GM23248 (cell line): Measurements from ENCODE around the gene SYNJ2BP.

ENCODE experiments used
- EZH2 ChIP-seq: fragments of 200-600 bp; sonication (generic); IDR thresholded peaks from 2 replicates; pipeline ENCODE4 v1.6.1; 2018; ENCODE audit warnings: antibody characterized with exemption, mild to moderate bottlenecking; ENCODE audit not compliant: insufficient read depth, poor library complexity, severe bottlenecking
- EZH2phosphoT487 ChIP-seq: fragments of 200-600 bp; sonication (generic); IDR thresholded peaks from 2 replicates; pipeline ENCODE4 v1.6.1; 2018; ENCODE audit warnings: antibody characterized with exemption, moderate library complexity, mild to moderate bottlenecking, low read depth; ENCODE audit not compliant: insufficient read depth

GRCh38 chr14:70448633-70449340 lies 31.9 kb upstream of the SYNJ2BP start:
- TF ChIP-seq EZH2: no peak
- TF ChIP-seq EZH2phosphoT487: no peak
